AG04450 (cell line): ENCODE results near the gene ID2. TPM values are rescaled to one million over a fixed set of nuclear protein-coding genes. Genes with fewer than 3 reads are reported as not detected.
A peak's percentile ranks its signal among the peaks of the same experiment; 100 is the strongest.

Experiments used
- CTCF ChIA-PET: fragments of 300-600, 350-600 bp; formaldehyde crosslinking; extraction: SDS; loops from one replicate; lab custom pipeline; 2022; ENCODE audit warnings: antibody characterized with exemption, inconsistent platforms; lab: Charles Lee
- POLR2A ChIA-PET: fragments of 350-600 bp; formaldehyde crosslinking; extraction: SDS; loops from one replicate; lab custom pipeline; 2021; ENCODE audit warnings: antibody characterized with exemption, inconsistent platforms; lab: Yijun Ruan, JAX
- DNase-seq: peaks from one replicate; pipeline ENCODE4 v3.0.0-alpha.2; 2011; ENCODE audit warnings: low read depth, low spot score
- H3K27ac ChIP-seq: one replicate; pipeline ENCODE4 v1.5.1; 2012; ENCODE audit warnings: low read depth, low read length, control low read depth
- H3K27me3 ChIP-seq: one replicate; pipeline ENCODE4 v1.6.0; 2012; ENCODE audit warnings: low read length; ENCODE audit not compliant: control insufficient read depth, insufficient read depth
- H3K4me3 ChIP-seq: 2 replicates; pipeline ENCODE4 v1.5.1; 2011; ENCODE audit warnings: mild to moderate bottlenecking, low read depth, low read length, control low read depth
- H3K9me3 ChIP-seq: 2 replicates; pipeline ENCODE4 v1.5.1; 2012; ENCODE audit warnings: low read length; ENCODE audit not compliant: control insufficient read depth, insufficient read depth
- polyA plus RNA-seq: library from polyadenylated mRNA; depleted of rRNA; stranded (reverse); fragments of >200 nt; gene quantifications from 2 replicates; pipeline ENCODE4 v1.2.3, GENCODE V29; 2011
- TF ChIP-seq, protein P1 (sequence below): IDR thresholded peaks from 2 replicates; pipeline ENCODE4 v1.5.1; 2011; ENCODE audit warnings: low read depth, low read length, control low read depth, inconsistent platforms

Gene ID2
- polyA plus RNA-seq, 1 experiment: 74.3 TPM

DNA sequence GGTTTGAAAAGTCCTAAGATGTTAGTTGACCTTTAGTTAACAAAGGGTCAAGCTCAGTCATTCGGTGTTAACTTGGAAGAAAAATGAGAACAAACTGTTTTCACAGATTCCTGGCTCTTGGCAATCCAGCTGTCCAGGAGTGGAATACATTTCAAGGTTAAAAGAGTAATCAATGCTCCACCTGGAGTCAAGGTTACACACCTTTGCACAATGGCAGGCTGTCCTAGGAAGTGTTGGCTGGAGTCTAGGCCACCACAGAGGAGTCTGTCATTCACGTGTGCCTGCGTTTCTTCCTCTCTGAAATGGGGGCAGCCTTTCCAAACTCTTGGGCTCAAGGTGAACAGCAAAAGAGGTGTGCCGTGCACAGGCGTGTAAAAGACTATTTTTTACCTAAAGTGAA is 6.3 kb upstream of the ID2 start:
- Histone ChIP-seq H3K9me3 (peaks cover 6% of the 10 kb centered on the region), H3K4me3 (no peak overlapping the region), H3K27me3 (peaks cover 2% of the 10 kb centered on the region), H3K27ac (no peak overlapping the region)
- POLR2A ChIA-PET: no interaction called here
- TF ChIP-seq, protein P1, sequence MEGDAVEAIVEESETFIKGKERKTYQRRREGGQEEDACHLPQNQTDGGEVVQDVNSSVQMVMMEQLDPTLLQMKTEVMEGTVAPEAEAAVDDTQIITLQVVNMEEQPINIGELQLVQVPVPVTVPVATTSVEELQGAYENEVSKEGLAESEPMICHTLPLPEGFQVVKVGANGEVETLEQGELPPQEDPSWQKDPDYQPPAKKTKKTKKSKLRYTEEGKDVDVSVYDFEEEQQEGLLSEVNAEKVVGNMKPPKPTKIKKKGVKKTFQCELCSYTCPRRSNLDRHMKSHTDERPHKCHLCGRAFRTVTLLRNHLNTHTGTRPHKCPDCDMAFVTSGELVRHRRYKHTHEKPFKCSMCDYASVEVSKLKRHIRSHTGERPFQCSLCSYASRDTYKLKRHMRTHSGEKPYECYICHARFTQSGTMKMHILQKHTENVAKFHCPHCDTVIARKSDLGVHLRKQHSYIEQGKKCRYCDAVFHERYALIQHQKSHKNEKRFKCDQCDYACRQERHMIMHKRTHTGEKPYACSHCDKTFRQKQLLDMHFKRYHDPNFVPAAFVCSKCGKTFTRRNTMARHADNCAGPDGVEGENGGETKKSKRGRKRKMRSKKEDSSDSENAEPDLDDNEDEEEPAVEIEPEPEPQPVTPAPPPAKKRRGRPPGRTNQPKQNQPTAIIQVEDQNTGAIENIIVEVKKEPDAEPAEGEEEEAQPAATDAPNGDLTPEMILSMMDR: no peak
- CTCF ChIA-PET: no interaction called here
- DNase-seq: no peak

DNA sequence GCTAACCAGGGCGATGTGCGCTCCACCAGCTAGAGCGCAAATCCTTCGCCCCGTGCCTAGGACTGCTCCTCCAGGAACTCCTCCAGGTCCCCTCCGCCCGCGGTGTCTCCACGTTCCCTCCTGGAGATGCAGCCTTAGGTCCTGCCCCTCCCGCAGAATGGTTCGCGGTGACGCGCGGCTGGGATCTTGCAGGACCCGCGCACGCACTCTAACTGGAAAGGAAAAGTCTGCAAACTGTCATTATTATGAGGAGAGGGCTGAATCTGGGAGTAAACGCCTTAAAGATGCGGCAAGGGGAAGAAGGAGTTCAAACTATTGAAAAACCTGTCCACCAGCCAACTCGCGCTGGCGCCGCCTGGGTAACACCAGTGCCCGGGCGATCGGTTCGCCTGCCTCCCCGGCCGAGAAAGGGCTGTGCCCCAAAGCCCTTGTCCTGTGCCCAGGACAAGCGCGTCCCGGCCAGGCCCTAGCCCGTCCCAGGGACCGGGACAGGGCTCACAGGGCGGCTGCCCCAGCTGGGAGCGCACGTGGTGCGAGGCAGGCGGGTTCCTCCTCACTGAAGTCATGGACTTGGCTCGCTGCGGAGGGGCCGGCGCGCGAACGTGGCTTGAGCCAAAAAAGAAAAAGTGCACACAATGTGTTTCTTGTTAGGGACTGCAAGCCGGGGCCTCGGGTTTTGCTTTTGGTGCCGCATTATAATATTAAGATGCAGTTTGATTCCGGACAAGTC is 5.5 kb upstream of the ID2 start:
- H3K4me3 ChIP-seq: peak overlapping the region; percentile 53
- CTCF ChIA-PET: no interaction called here
- no peaks in the 10 kb centered on the region for H3K27me3 ChIP-seq
- H3K27ac ChIP-seq: peak overlapping the region; percentile 77
- TF ChIP-seq, protein P1: no peak
- POLR2A ChIA-PET: interaction anchor here (1.2 to 2.9 kb wide), 2 partner anchors 44 to 69 kb away, joined by 5 to 11 read pairs; no protein-coding TSS in a partner anchor
- no peak for DNase-seq
- peaks cover 6% of the 10 kb centered on the region for H3K9me3 ChIP-seq

DNA sequence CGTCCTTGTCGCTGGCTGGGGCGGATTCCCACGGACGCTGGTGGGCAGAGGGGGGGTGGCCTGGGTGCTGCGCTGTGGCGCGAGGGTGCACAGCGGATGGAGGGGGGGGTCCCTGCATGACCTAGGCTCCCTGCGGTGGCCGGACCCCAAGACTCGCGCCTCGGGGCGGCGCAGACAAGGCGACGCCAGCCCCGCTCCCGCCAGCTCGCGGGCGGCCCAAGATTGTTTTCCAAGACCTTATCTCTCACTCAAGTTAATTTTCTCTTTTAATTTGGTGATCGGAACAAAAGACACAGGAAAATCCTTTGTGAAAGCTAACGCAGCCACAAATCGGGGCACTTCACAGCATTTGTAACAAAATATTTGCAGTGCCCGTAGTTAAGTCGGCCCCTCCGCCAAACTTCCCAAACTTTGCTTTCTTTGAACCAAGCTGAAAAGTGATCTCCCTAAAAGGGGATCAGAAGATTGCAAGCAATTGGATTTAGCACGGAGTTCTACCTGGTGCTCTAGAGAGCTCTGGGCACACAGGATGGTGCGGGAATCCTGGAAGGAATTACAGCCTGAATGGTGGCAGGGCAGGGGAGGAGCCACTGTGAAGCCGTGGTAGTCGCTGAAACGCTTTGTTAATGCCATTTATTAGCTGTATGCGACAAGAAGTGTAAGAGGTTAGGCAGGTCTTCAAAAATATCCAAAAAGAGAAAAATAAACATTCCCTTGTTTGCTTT is 4.8 kb upstream of the ID2 start:
- ChIA-PET CTCF (no interaction called here), POLR2A (interaction anchor here (0.6 to 3.0 kb wide), 7 partner anchors 15 to 408 kb away, joined by 4 to 21 read pairs (median 8); no protein-coding TSS in a partner anchor)
- Histone ChIP-seq H3K27ac (peak overlapping the region; percentile 52), H3K9me3 (peaks cover 6% of the 10 kb centered on the region), H3K27me3 (no peaks in the 10 kb centered on the region), H3K4me3 (peak overlapping the region; percentile 53)
- DNase-seq: no peak
- TF ChIP-seq, protein P1: no peak

DNA sequence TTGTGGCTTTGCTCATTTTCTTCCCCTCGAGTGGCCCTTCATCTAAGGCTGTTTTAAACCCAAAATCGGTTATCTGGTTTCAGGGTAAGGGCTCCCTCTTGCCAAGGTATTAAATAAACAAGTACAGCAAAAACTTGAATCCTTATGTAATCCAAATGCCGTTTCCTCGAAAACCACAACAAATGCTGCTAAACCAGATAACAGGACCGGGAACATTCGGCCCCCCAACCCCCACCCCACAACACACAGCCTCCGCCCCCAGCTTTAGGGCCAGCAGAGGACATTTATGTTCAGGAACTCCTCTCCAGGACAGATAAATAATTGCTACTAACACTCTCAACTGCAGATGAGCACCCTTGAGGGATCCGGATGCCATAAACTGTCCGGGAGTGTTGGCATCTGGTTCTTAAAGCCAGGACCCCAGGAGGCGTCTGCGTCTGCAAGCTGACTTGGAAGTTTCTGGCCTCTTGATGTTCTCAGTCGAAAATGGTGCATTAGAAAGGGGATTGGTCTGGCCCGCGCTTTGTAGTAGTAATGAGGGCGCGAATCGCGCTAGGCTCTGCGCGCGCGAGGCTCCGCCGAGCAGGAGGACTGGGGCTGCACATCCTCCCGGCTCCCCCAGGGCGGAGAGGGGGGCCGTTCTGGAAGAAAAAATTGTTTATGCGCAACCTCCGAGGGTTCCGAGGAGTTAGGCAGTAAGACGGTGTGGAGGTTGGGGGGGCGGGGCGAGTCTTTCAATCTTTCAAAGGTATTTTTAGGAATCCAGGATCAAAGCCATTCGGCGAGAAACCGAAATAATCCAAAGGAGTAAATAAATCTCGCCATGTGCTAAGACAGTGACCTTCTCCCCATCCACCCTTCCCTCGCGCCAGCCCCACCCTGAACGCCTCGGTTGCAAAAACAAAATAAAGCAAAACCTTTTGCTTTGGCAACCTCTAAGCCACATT is 3.9 kb upstream of the ID2 start:
- TF ChIP-seq, protein P1: no peak
- H3K9me3 ChIP-seq: peaks cover 6% of the 10 kb centered on the region
- no peaks in the 10 kb centered on the region for H3K27me3 ChIP-seq
- POLR2A ChIA-PET: interaction anchor here (0.6 to 5.0 kb wide), 8 partner anchors 16 to 409 kb away, joined by 4 to 90 read pairs (median 10); no protein-coding TSS in a partner anchor
- peak overlapping the region; percentile 53 for H3K4me3 ChIP-seq
- DNase-seq: no peak
- CTCF ChIA-PET: no interaction called here
- H3K27ac ChIP-seq: peak overlapping the region; percentile 52
